ENCODE measurements around the gene KCNF1. TPM values are rescaled to one million over a fixed set of nuclear protein-coding genes. Genes with fewer than 3 reads are reported as not detected.

KCNF1 gene
- total and polyA plus RNA-seq, 2 of the 8 experiments (the other 6 are each of a cell fraction or from before 2014, with no cell fraction given) = 0.48 to 1.5 TPM

- peaks cover 3 to 28% (median 10%) of the 10 kb centered on the region in 4 experiments for H3K4me1 ChIP-seq (replicated peaks in 1 of 4; ENCODE audit: control insufficient read depth in 3 of 4, insufficient read depth in 4 of 4, low read length in 3 of 4)
- H2BK5ac ChIP-seq (ENCODE audit: low read depth, low read length) = no peak overlapping the region
- no peak overlapping the region for H3K56ac ChIP-seq (replicated peaks; ENCODE audit: insufficient read length, low read depth, low read length)
- H3K4ac ChIP-seq (replicated peaks; ENCODE audit: insufficient read length, low read depth, low read length) = no peak overlapping the region
- peak overlapping the region in 2 of 4 experiments; percentile 32 to 64; a peak in 2 of 8 replicates for H3K4me3 ChIP-seq (ENCODE audit: extremely low read depth in 1 of 4, insufficient read depth in 2 of 4, low read depth in 3 of 4, low read length in 4 of 4)
- no peak overlapping the region for H2BK120ac ChIP-seq (replicated peaks; ENCODE audit: low read depth, low read length)
- no peak overlapping the region for H4K5ac ChIP-seq (ENCODE audit: insufficient read length, low read depth, low read length)
- WGBS, 2 experiments (ENCODE audit: extremely low coverage in 1 of 2, insufficient coverage in 1 of 2, insufficient read length in 1 of 2, insufficient replicate concordance in 2 of 2, low coverage in 1 of 2, low lambda C conversion rate in 2 of 2, missing lambda C conversion rate in 1 of 2) = 88% methylated on average over 58 of the region's 58 CpGs; no CpG with 5 or more reads in 1 of the 2 experiments
- no peak overlapping the region for H3K14ac ChIP-seq (ENCODE audit: insufficient read length)
- H3K36me3 ChIP-seq (ENCODE audit: control insufficient read depth in 2 of 4, insufficient read depth in 4 of 4, low read length in 3 of 4) = no peaks in the 10 kb centered on the region; a peak in 1 of 8 replicates
- peaks cover 10% of the 10 kb centered on the region; the same call in 1 of the 2 replicates for H3K23me2 ChIP-seq (ENCODE audit: low read depth, low read length)
- ChIA-PET POLR2A (ENCODE audit: partially characterized antibody) (interaction anchor here (0.7 kb wide), 1 partner anchor 967 kb away, joined by 3 read pairs; no protein-coding TSS in a partner anchor), CTCF (ENCODE audit: partially characterized antibody) (interaction anchor here (0.6 to 13.4 kb wide), 20 partner anchors 8 to 502 kb away, joined by 3 to 234 read pairs (median 11); a partner anchor contains a TSS)
- H4K8ac ChIP-seq (ENCODE audit: extremely low read depth, insufficient read depth, low read length) = no peak overlapping the region
- no peak overlapping the region for H3K23ac ChIP-seq (ENCODE audit: insufficient read length)
- peak overlapping the region; percentile 75; the same call in 1 of the 2 replicates for H2BK12ac ChIP-seq (ENCODE audit: low read depth, low read length)
- no peak overlapping the region for H3K9ac ChIP-seq (replicated peaks in 1 of 4; ENCODE audit: extremely low read depth in 1 of 4, low read depth in 3 of 4, low read length in 3 of 4)
- no peak overlapping the region for H3K27ac ChIP-seq (ENCODE audit: low read depth, low read length)
- H2AK5ac ChIP-seq (ENCODE audit: low read depth, low read length) = peak overlapping the region; percentile 91; the same call in 1 of the 2 replicates
- peak overlapping the region; percentile 60; the same call in 1 of the 2 replicates for H3K18ac ChIP-seq (ENCODE audit: extremely low read depth, low read length)
- H3K27me3 ChIP-seq (replicated peaks in 1 of 4; ENCODE audit: control insufficient read depth in 3 of 4, extremely low read depth in 1 of 4, insufficient read depth in 3 of 4, low read length in 3 of 4) = peaks cover 13 to 40% (median 29%) of the 10 kb centered on the region in 4 experiments; a peak in 6 of 7 replicates
- H4K20me1 ChIP-seq (replicated peaks in 1 of 2; ENCODE audit: control insufficient read depth in 1 of 2, insufficient read depth in 2 of 2, low read length in 2 of 2) = peaks cover 3 to 7% of the 10 kb centered on the region in 2 experiments
- peak overlapping the region; percentile 32 for H4K91ac ChIP-seq (replicated peaks; ENCODE audit: insufficient read length, low read length)
- TF ChIP-seq EZH2 (IDR thresholded peaks at IDR 0.05; ENCODE audit: low read depth, low read length, severe bottlenecking) (peak; percentile 26), E2F6 (IDR thresholded peaks at IDR 0.05) (no peak)
- H3K9me3 ChIP-seq (ENCODE audit: insufficient read depth in 2 of 2, low read depth in 1 of 2, low read length in 1 of 2) = peaks cover 0 to 4% of the 10 kb centered on the region in 2 experiments; a peak in 1 of 4 replicates
- peak overlapping the region; percentile 63 to 98; a peak in 3 of 4 replicates for H3K4me2 ChIP-seq (ENCODE audit: insufficient read depth in 1 of 2, low read depth in 2 of 2, low read length in 2 of 2)
- H2AFZ ChIP-seq (ENCODE audit: low read length) = no peak overlapping the region
- H2BK15ac ChIP-seq (ENCODE audit: low read length) = peak overlapping the region; percentile 95; the same call in 1 of the 2 replicates
- no peak overlapping the region for H2BK20ac ChIP-seq (ENCODE audit: low read length)
- H3K79me2 ChIP-seq (ENCODE audit: control insufficient read depth in 1 of 2, insufficient read depth in 2 of 2, low read length in 2 of 2) = no peaks in the 10 kb centered on the region
- H3K79me1 ChIP-seq (ENCODE audit: low read depth, low read length) = no peaks in the 10 kb centered on the region
- DNase-seq (ENCODE audit: low read depth in 1 of 2, low spot score in 2 of 2) (no peak), FAIRE-seq (no peak)
These were observed 1.2 kb downstream of the KCNF1 start for GRCh38 chr2:10912796-10913455.
